IPS DF 19.7 (cell line): ENCODE results near the gene PRDM16.

Experiments
- DNase-seq: peaks from one replicate; pipeline ENCODE4 v3.0.0-alpha.2; 2013; ENCODE audit warnings: low read depth, low spot score

Gene PRDM16

DNA sequence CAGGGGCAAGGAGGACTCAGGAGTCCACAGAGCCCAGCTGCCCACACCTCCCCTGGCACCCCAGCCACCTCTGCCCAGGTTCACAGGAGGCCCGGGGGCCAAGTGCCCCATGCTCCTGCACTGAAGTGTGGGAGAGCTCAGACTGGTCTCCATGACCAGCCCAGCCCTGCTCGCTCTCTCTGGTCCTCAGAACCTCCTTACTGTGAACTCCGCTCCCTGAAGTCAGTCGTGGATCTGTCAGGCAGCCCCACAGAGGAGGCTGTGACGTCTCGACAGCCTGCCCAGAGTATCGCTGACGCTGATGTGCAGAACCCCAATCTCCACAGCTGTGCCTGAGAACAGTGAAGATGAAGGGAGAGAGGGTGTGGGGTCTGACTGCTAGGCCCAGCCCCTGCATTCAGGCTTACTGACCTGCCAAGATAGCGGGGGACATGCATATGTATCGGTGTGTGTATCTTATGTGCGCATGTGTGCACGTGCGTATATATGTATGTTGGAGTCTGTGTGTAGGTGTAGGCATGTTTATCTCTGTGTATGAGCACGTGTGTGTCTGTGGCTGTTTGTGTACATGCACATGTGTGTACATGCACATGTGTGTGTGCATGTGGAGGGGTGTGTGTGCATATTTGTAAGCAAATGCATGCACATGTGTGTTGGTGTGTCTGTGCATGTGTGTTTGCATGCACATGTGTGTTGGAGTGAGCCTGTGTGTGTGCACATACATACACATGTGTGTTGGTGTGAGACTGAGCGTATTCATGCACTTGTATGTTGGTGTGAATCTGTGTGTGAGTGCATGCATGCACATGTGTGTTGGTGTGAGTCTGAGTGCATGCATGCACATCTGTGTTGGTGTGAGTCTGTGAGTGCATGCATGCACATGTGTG lies 267.0 kb downstream of the PRDM16 start:
- no peak for DNase-seq

GRCh38 chr1:3336641-3337630 lies 267.9 kb downstream of the PRDM16 start:
- no peak for DNase-seq

DNA sequence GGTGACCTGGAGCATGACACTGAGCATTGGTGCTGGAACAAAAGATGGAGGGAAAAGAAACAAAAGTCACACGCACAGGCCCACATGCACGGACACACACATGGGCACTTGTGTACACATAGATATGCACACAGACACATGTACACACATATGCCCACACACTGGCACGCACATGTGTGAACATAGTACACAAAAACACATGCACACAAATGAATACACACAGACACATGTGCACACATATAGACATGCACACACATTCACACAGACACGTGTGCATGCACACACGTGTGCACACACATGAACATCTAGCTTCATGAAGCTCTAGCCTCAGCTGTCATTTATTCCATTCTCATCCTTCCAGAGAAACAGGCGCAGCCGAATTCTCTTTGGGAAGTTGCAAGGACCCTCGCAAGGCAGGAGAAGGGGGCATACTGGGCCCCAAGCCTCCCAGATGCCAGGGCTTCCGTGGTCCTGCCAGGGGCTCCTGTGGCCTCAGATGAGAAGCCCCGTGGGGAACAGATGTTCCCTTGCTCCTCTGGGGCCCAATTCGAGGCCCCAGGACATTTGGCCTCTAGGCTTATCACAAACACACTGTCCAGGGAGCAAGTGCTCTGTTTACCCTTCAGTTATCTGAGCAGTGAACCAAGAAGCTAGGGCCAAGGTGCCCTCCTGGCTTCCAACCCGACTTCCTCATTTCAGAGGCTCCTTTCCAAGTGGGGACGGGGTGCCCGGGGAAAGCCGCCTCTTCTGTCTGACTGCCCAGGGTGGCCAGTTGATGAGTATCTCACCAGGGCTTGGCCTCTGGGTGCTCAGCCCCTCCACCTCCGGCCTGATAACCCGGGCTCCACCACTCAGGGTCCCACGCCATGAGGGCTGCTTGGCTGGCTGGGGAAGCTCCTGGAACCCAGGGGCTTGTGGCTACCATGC lies 269.1 kb downstream of the PRDM16 start:
- DNase-seq: no peak

DNA sequence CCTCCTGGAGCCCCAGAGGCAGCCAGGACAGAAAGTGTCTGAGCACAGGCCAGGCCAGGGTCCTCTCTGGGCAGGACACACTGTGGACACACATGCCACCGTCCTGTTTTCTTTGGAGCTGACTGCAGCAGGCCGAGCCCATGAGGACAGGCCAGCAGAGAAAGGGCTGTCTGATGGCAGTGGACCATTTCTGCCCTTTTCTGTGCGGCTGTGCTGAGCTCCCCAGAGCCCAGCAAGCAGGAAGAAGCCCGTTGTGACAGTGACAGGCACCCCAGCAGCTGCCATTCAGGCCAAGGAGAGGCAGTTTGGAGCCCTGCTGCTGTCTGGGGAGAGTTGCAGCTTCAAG lies 269.7 kb downstream of the PRDM16 start:
- DNase-seq: no peak

GRCh38 chr1:3339856-3340255 lies 270.9 kb downstream of the PRDM16 start:
- no peak for DNase-seq

- no peak for DNase-seq
Observed at GRCh38 chr1:3340548-3341235, 271.7 kb downstream of the PRDM16 start.

GRCh38 chr1:3341236-3341994 lies 272.4 kb downstream of the PRDM16 start:
- DNase-seq: no peak

DNA sequence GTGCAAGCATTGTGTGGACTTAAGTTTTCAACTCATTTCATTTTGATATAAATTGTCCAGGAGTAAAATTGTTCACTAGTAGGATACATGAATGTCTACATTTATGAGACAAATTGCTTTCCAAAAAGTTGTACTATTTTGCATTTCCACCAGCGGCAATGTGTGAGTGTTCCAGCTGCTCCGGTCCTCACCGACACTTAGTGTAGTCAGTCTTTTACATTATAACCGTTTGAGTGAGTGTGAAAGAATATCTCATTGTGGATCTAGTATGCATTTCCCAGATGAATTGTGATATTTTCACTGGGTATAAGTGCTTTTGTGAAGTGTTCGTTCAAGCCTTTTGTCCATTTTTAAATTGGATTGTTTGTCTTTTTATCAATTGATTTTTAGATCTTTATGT lies 274.0 kb downstream of the PRDM16 start:
- DNase-seq: no peak

GRCh38 chr1:3344395-3344794 lies 275.4 kb downstream of the PRDM16 start:
- no peak for DNase-seq

- DNase-seq: no peak
Observed at GRCh38 chr1:3345792-3346191, 276.8 kb downstream of the PRDM16 start.

DNA sequence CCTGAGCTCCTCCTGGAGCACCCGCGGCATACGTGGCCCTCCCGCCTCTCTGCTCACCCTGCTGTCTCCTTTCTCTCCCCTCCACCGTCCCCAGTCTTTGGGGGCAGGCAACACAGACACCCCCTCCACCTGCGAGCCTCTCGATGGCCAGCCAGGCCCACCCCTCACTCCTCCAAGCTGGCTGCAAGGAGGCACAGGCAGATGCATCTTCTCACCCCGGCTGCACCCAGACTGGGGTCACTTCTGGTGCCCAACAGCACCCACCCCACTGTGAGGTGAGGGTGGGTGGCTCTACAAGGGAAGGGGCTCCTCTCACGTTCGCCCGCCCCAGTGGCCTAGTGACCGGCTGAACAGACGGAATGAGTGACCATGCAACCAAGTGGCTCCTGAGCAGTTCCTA lies 277.5 kb downstream of the PRDM16 start:
- no peak for DNase-seq

DNA sequence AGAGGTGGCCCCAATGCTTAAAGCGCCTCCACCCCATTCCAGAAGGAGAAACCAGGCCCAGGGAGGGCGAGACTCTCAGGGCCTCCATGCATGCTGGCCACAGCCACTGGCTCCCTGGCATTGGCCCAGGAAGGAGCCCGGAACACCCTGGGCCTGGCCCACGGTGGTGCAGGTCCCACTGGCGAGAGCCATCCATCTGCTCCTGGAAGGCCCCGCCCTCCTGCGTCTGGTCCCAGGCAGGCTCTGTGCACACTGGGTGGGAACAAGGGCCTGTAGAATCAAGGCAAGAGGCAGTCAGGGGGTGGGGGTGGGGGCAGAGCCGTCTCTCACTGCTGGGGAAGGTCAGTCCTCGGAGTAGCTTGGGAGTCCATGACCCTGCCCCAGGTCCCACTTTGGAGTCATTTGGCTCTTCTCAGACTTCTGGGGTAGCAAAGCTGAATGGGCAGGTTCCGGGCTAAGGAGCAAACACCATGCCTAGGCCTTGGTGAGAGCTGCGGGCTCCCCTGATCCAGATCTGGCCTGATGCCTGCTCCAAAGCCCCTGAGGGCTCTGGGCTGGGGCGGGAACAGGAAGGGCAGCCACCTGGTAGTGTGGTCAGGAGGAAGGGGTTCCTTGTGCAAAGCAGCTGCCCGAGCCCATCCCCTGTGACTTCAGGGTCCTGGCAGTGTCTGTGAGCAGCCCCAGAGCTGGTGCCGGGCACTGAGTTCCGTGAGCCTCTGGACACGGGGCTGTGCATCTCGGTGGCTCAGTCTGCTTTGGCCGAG lies 278.4 kb downstream of the PRDM16 start:
- no peak for DNase-seq

DNA sequence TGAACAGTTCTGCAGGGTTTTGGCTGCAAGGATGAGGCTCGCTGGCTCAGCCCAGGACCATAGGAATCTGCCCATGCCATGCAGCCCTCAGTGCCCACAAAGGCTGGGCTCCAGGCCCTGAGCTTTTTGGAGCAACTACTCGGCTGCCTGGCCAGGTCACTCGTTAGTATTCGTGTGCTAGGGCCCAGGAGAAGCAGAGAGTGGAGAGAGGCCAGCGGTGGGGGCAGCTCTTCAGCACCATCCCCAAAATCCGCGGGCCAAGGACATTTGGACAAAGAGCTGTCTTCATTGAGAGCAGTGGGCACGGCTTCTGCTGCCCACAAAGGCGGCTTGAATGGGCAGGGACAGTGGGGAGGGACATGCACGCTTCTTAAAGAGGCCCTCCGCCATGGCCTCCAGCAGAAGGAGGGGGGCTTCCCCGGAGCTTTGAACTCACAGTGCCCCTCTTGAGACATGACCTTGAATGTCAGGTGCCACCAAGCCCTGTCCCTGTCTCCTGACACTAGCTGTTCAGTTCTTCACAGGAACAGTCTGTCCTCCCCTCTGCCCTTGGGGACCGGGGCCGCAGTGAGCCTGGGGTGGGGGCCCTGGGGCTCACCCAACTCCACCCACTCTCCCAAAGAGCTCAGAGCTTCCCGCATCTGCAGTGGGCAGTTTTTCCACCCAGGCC lies 279.3 kb downstream of the PRDM16 start:
- no peak for DNase-seq

DNA sequence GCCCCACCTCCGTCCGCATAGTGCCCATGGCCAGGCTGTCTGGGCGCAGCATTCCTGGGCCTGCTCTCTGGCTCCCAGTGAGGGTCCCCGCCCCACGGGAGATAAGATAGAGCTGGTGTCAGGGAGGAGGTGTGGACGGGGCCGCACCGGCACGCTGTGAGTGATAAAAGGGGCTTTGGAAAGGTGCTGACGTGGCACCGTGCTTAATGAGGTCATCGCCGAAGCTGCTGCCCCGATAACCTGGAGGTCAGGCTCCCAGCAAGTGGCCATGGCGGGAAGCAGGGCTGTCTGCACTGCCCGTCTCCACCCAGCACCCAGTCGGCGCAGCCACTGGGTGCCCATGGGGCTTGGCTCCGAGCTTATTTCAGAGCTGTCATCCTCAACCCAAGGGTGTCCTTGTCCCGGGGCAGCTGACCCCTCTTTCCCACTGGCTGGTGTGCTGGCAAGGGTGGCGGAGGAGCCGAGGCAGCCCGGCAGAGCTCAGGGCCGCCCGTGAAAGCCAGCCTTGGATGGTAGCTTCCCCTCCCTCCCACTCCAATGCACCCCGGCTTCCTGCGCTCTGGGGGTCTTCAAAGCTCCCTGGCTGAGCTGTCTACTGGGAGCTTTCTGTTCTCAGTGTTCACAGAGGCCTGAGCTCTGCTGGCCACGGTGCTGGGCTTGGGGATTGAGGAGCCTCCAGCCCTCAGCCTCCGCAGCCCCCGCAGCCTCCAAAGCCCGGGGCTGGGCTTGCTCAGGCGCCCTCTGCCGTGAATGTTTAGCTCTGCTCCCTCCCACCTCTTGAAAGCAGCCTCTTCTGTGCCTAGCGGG lies 280.4 kb downstream of the PRDM16 start:
- DNase-seq: no peak

DNA sequence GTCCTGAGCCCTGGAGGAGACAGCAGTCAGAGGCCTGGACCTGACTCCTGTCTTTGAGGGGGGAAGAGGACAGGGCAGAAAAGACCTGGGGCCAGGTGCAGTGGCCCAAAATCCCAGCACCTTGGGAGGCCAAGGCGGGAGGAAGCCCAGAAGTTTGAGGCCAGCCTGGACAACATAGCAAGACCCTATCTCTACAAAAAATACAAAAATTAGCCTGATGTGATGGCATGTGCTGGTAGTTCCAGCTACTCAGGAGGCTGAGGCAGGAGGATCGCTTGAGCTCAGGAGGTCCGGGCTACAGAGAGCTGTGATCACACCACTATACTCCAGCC lies 280.9 kb downstream of the PRDM16 start:
- no peak for DNase-seq

GRCh38 chr1:3350506-3351261 lies 281.7 kb downstream of the PRDM16 start:
- no peak for DNase-seq
